GM18502 (cell line): ENCODE results near the gene TMEM179B.

Experiments
- ATAC-seq: cut with Tn5 transposase; IDR thresholded peaks from one replicate; pipeline ENCODE4 v1.9.1; 2021; ENCODE audit warnings: mild to moderate bottlenecking; ENCODE audit not compliant: unreplicated experiment, poor library complexity

TMEM179B gene

GRCh38 chr11:62830904-62831519, 43.8 kb downstream of the TMEM179B start:
- no peak for ATAC-seq

GRCh38 chr11:62831520-62832335, 44.5 kb downstream of the TMEM179B start, which contains the start of gene STX5:
STX5 (minus strand) TSS chr11:62832051; CDS start chr11:62831243, 808 bp downstream.
- ATAC-seq = peak; percentile 88

GRCh38 chr11:62832336-62833234, 45.4 kb downstream of the TMEM179B start, which contains the start of gene TEX54:
TEX54 (minus strand) TSS chr11:62832841.
- ATAC-seq = peak; percentile 13

DNA sequence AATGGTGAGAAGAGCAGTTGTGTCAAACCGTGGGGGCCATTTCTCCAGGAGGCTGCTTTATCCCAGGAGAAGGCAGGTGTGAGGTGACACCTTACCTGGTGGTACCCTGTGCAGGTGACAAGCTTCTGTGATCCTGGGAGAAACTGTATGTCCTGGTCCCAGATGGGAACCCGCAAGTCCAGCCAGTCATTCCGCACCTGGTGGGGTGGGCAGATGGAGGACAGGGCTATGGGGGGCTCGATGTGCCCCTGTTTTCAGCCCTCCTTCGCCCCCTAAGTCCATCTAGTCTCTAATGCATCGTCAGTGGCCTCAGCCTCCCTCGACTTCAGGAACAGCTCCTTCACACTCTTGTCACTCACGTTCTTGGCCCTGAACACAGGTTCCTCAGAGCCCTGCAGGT, 48.1 kb downstream of the TMEM179B start:
- ATAC-seq = no peak

DNA sequence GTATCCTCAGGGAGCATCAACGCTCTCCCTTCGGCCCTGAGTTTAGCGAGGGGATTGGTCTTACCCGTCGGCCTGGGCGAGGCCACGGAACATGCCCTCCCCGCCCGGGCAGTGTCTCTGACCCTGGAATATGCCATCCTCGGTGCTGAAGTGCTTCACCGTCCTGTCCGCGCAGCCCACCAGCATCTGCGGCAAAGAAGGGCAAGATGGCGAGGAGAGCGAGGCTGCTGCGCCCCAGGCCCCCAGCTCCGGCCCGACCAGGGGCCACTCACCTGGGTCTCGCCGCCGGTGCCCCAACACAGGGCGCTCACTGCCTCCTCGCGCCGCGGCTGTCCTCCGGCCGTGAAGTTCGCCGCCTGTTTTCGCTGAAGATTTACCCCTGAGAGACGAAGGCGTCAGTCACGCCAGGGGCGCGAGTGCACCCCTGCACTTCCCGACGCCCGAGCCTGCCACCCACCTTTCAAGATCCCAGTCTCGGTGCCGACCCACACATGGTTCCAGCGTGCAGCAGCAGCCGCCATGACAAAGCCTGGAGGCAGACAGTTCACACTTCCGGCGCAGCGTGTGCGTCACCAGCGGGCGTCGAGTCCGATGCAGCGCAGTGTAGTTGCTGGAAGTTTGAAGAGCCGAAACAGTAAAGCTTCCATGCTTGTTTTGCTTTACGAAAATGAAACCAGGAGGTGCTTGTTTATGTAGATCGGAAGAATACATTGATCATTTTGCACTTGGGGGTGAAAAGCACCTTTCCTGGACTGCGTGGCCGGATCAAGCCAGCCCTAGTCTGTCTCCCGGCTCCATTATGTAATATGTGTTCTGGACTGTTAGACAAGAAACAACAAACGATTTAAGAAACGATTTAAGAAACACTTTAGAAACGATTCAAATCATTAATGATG, 52.1 kb downstream of the TMEM179B start, which contains the start of gene WDR74:
TSS of gene WDR74 (minus strand) at position 541 of the 896 bp plus-strand sequence. CDS start at position 521, 20 bp downstream.
- peak; percentile 57 for ATAC-seq
